ENCODE results near the gene TTC28. TPM values are rescaled to one million over a fixed set of nuclear protein-coding genes. Genes with fewer than 3 reads are reported as not detected.

Gene TTC28
- total RNA-seq, 1 donor from 2014 or later = 23.2 TPM

GRCh38 chr22:28576162-28576561 lies 103.5 kb downstream of the TTC28 start:
- no peak overlapping the region for H2AFZ ChIP-seq (ENCODE audit: low read depth, low read length)
- DNase-seq (ENCODE audit: low read depth) (no peak), FAIRE-seq (no peak)
- Mint-ChIP-seq H3K4me1 (ENCODE audit: low read depth, unreplicated experiment) (no peaks in the 10 kb centered on the region), H3K27me3 (ENCODE audit: low read depth, unreplicated experiment) (no peaks in the 10 kb centered on the region), H3K9me3 (ENCODE audit: unreplicated experiment) (no peaks in the 10 kb centered on the region), H3K36me3 (ENCODE audit: low read depth, unreplicated experiment) (no peaks in the 10 kb centered on the region), H3K27ac (ENCODE audit: unreplicated experiment) (no peak overlapping the region), H3K4me3 (ENCODE audit: unreplicated experiment) (no peak overlapping the region)
- no peaks in the 10 kb centered on the region for H3K4me1 ChIP-seq (ENCODE audit: insufficient read depth, low read length)
- no peaks in the 10 kb centered on the region for H3K79me2 ChIP-seq (ENCODE audit: insufficient read depth, low read length)
- H4K20me1 ChIP-seq (ENCODE audit: insufficient read depth, low read length) = no peaks in the 10 kb centered on the region
- no peak overlapping the region for H3K4me3 ChIP-seq (ENCODE audit: insufficient read depth, low read depth, low read length)
- TF ChIP-seq EZH2 (IDR thresholded peaks at IDR 0.05; ENCODE audit: insufficient read depth, low read length) (no peak), CTCF (IDR thresholded peaks at IDR 0.05; ENCODE audit: insufficient read depth, low read depth, low read length) (no peak)
- no peaks in the 10 kb centered on the region for H3K27me3 ChIP-seq (ENCODE audit: insufficient read depth, low read length)
- no peak overlapping the region for H3K4me2 ChIP-seq (ENCODE audit: low read length)
- no peak overlapping the region for H3K27ac ChIP-seq (ENCODE audit: low read depth, low read length)
- H3K36me3 ChIP-seq (ENCODE audit: insufficient read depth, low read length) = no peaks in the 10 kb centered on the region
- no peaks in the 10 kb centered on the region for H3K9me3 ChIP-seq (ENCODE audit: insufficient read depth, low read depth, low read length)
- no peak overlapping the region for H3K9ac ChIP-seq (ENCODE audit: low read length)

GRCh38 chr22:28574159-28574788 lies 105.4 kb downstream of the TTC28 start:
- no peak for FAIRE-seq
- no peak overlapping the region for H3K27ac Mint-ChIP-seq (ENCODE audit: unreplicated experiment)
- H3K36me3 Mint-ChIP-seq (ENCODE audit: low read depth, unreplicated experiment) = no peaks in the 10 kb centered on the region

More at GRCh38 chr22:28574159-28574788, 105.4 kb downstream of the TTC28 start:
- Histone ChIP-seq H3K4me2 (ENCODE audit: low read length) (no peak overlapping the region), H3K36me3 (ENCODE audit: insufficient read depth, low read length) (no peaks in the 10 kb centered on the region), H4K20me1 (ENCODE audit: insufficient read depth, low read length) (no peaks in the 10 kb centered on the region), H3K27me3 (ENCODE audit: insufficient read depth, low read length) (no peaks in the 10 kb centered on the region), H2AFZ (ENCODE audit: low read depth, low read length) (no peak overlapping the region), H3K27ac (ENCODE audit: low read depth, low read length) (no peak overlapping the region), H3K9me3 (ENCODE audit: insufficient read depth, low read depth, low read length) (no peaks in the 10 kb centered on the region), H3K79me2 (ENCODE audit: insufficient read depth, low read length) (no peaks in the 10 kb centered on the region), H3K4me1 (ENCODE audit: insufficient read depth, low read length) (no peaks in the 10 kb centered on the region), H3K4me3 (ENCODE audit: insufficient read depth, low read depth, low read length) (no peak overlapping the region), H3K9ac (ENCODE audit: low read length) (no peak overlapping the region)
- Mint-ChIP-seq H3K4me3 (ENCODE audit: unreplicated experiment) (no peak overlapping the region), H3K27me3 (ENCODE audit: low read depth, unreplicated experiment) (no peaks in the 10 kb centered on the region), H3K9me3 (ENCODE audit: unreplicated experiment) (no peaks in the 10 kb centered on the region), H3K4me1 (ENCODE audit: low read depth, unreplicated experiment) (no peaks in the 10 kb centered on the region)
- TF ChIP-seq EZH2 (IDR thresholded peaks at IDR 0.05; ENCODE audit: insufficient read depth, low read length) (no peak), CTCF (IDR thresholded peaks at IDR 0.05; ENCODE audit: insufficient read depth, low read depth, low read length) (no peak)
- DNase-seq (ENCODE audit: low read depth) = no peak
